HG03354 (cell line): ENCODE measurements around the gene SCEL.

Experiments
- ATAC-seq: cut with Tn5 transposase; IDR thresholded peaks from one replicate; pipeline ENCODE4 v1.9.1; 2021; ENCODE audit warnings: mild to moderate bottlenecking; ENCODE audit not compliant: unreplicated experiment, poor library complexity, severe bottlenecking

The SCEL gene

GRCh38 chr13:77545626-77546412 lies 10.3 kb downstream of the SCEL start:
- no peak for ATAC-seq

- ATAC-seq: peak; percentile 96
These were observed 12.6 kb downstream of the SCEL start for GRCh38 chr13:77548095-77548494.

GRCh38 chr13:77548594-77548993 lies 13.1 kb downstream of the SCEL start:
- ATAC-seq: no peak

- no peak for ATAC-seq
These were observed 18.6 kb downstream of the SCEL start for GRCh38 chr13:77554069-77554468.

DNA sequence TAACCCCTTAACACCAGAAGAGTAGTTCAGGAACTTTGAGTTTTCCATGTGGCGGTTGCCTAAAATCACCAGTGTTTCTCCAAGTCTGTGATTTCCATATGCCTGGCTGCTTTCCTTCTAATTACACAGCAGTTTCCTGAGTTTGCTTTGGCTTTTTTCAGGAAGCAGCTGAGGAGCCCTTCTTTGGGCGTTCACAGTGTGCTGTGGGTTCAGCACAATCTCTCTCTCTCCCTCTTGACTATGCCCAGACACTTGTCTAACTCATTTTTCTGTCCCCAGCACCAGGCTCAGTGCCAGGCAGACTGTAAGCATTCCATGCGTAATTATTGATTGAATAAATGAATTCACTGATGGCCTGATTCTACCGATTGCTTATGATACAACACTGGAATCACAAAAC lies 19.7 kb downstream of the SCEL start:
- ATAC-seq: no peak

DNA sequence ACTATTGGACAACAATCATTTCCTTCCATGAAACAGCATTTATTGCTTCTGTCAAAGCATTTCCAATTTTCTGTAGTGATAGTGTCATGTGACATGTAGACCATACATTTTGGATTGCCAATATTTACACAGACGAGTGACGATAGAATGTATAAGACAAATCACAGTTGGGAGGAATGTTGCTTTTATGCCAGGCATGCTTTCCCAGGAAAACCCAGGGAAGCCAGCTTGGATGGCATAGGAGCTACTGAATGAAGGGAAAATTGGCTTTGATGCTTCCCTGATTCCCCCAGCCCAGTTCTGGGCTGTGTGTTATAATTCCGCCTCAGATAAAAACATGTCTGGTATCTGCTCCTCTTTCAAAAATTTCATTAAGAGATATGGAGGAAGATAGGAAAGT lies 22.5 kb downstream of the SCEL start:
- no peak for ATAC-seq

DNA sequence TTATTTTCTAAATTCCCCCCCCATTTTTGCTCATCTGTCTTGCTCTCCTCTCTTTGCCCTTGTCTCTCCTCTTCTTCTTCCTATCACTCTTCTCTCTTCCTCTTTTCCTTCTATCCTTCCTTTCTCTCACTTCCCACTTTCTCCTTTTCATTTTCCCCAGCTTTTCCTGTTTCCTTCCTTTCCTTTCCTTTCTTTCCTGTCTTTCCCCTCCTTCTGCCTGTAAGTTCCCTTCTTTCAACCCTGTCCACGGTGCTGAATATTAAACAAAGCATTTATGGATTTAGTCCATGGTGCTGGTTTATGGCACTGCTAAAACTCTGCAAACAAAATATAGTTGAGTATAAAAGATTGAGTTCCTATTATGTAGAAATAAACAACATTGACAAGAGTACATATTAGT lies 27.6 kb downstream of the SCEL start:
- no peak for ATAC-seq

GRCh38 chr13:77565635-77566034 lies 30.1 kb downstream of the SCEL start:
- ATAC-seq: peak; percentile 86

- no peak for ATAC-seq
These were observed 36.5 kb downstream of the SCEL start for GRCh38 chr13:77571956-77572355.

- ATAC-seq: no peak
These were observed 38.6 kb downstream of the SCEL start for GRCh38 chr13:77574096-77574495.

- no peak for ATAC-seq
These were observed 44.5 kb downstream of the SCEL start for GRCh38 chr13:77579959-77580358.

GRCh38 chr13:77580748-77581147 lies 45.2 kb downstream of the SCEL start:
- ATAC-seq: no peak

GRCh38 chr13:77583581-77583980 lies 48.1 kb downstream of the SCEL start:
- peak; percentile 62 for ATAC-seq

- no peak for ATAC-seq
These were observed 48.6 kb downstream of the SCEL start for GRCh38 chr13:77584106-77584505.

GRCh38 chr13:77595166-77595810 lies 59.8 kb downstream of the SCEL start:
- ATAC-seq: no peak

GRCh38 chr13:77596777-77597176 lies 61.3 kb downstream of the SCEL start:
- ATAC-seq: no peak

DNA sequence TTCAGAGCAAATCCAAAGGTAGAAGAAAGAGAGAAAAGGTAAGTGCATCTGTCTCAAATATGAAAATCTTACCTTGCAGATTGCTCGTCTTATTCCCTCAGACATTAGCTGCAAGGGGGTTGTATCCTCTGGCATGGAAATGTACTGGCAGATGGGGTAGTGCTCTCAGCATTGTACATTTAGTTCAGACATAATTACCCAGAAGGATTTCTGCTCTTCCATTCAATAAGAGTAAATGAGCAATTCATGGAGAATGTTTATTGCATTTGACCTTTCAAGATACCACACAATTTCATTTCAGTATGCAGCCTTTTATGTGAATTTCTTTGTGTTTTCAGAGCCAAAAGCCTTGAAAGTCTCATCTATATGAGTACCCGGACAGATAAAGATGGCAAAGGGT lies 63.8 kb downstream of the SCEL start:
- no peak for ATAC-seq

DNA sequence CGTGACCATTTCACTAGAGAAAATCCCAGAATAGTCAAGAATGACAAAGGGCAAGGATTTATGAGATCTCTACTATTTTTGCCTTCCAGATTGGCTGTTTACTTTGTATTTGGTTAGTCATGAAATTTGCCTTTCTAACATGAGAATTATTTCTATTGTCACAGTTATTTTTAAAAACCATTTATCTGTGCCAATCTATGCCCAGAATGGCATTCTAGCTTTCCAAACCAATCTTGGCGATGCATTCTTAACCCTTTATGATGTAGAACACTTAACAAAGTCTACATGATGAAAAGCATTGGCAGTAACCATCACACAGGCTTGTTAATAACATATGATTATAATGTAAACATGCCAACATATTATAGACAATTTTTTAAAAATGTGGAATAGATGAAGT lies 65.2 kb downstream of the SCEL start:
- no peak for ATAC-seq

- no peak for ATAC-seq
These were observed 75.6 kb downstream of the SCEL start for GRCh38 chr13:77611068-77611467.

- ATAC-seq: no peak
These were observed 80.5 kb downstream of the SCEL start for GRCh38 chr13:77616027-77616426.

DNA sequence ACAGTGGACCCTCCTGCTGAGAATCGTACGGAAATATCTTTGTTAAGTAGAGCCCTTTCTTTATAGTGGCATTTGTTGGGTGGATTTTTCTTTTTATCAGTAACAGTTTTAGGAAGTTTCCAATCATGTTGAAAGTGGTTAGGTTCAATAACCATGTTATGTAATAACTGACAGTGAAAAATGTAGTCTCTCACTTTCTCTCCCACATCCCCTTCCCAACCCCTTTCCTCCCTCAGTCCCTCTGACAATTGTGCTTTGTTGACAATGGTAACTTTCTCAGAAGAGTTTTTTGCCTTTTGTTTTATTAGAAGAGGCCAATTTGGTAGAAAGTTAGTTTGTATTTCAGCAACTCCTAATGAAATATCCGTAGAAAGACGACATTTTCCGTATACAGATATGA lies 84.1 kb downstream of the SCEL start:
- ATAC-seq: no peak
